Hepatocyte (in vitro differentiated cells): Measurements from ENCODE around the gene ABHD17B. TPM values are rescaled to one million over a fixed set of nuclear protein-coding genes. Genes with fewer than 3 reads are reported as not detected.

ENCODE experiments used
- DNase-seq: peaks from one replicate; pipeline ENCODE4 v3.0.0-alpha.2; 2016; ENCODE audit warnings: low spot score
- H2AFZ ChIP-seq: fragments of 200-600 bp; sonication (generic); 2 replicates; pipeline ENCODE4 v1.6.0; 2016; ENCODE audit warnings: antibody characterized with exemption, mild to moderate bottlenecking
- H3K27ac ChIP-seq: fragments of 200-600 bp; sonication (generic); 2 replicates; pipeline ENCODE4 v1.5.1; 2016; ENCODE audit warnings: mild to moderate bottlenecking
- H3K27me3 ChIP-seq: fragments of 200-600 bp; sonication (generic); 2 replicates; pipeline ENCODE4 v1.6.1; 2016
- H3K36me3 ChIP-seq: fragments of 200-600 bp; sonication (generic); replicated peaks from 2 replicates; pipeline ENCODE4 v1.5.1; 2016; ENCODE audit warnings: low read depth; ENCODE audit not compliant: insufficient read depth
- H3K4me1 ChIP-seq: fragments of 200-600 bp; sonication (generic); 2 replicates; pipeline ENCODE4 v1.5.1; 2016; ENCODE audit warnings: mild to moderate bottlenecking, moderate library complexity; ENCODE audit not compliant: insufficient read depth
- H3K4me2 ChIP-seq: fragments of 200-600 bp; sonication (generic); 2 replicates; pipeline ENCODE4 v1.6.0; 2016
- H3K4me3 ChIP-seq: fragments of 200-600 bp; sonication (generic); 2 replicates; pipeline ENCODE4 v1.5.1; 2016; ENCODE audit warnings: mild to moderate bottlenecking
- H3K79me2 ChIP-seq: fragments of 200-600 bp; sonication (generic); 2 replicates; pipeline ENCODE4 v1.6.0; 2017; ENCODE audit warnings: mild to moderate bottlenecking
- H3K9me2 ChIP-seq: fragments of 200-600 bp; sonication (generic); replicated peaks from 2 replicates; pipeline ENCODE4 v1.6.0; 2017; ENCODE audit warnings: mild to moderate bottlenecking; ENCODE audit not compliant: insufficient read depth
- H3K9me3 ChIP-seq: fragments of 200-600 bp; sonication (generic); 2 replicates; pipeline ENCODE4 v1.5.1; 2016; ENCODE audit warnings: low read depth, mild to moderate bottlenecking
- H4K20me1 ChIP-seq: fragments of 200-600 bp; sonication (generic); 2 replicates; pipeline ENCODE4 v1.6.0; 2016; ENCODE audit warnings: mild to moderate bottlenecking; ENCODE audit not compliant: insufficient read depth, poor library complexity, severe bottlenecking
- EZH2 ChIP-seq: fragments of 200-600 bp; sonication (generic); IDR thresholded peaks from 2 replicates; pipeline ENCODE4 v1.6.1; 2016; ENCODE audit warnings: antibody characterized with exemption, mild to moderate bottlenecking, borderline replicate concordance
- EZH2phosphoT487 ChIP-seq: fragments of 200-600 bp; sonication (generic); IDR thresholded peaks from one replicate; pipeline ENCODE4 v1.6.1; 2018; ENCODE audit warnings: antibody characterized with exemption, mild to moderate bottlenecking, low read depth, moderate library complexity; ENCODE audit not compliant: unreplicated experiment, severe bottlenecking
- WGBS: methylation state at CpG from one replicate; pipeline ENCODE4 v1.1.6; 2016; ENCODE audit warnings: low lambda C conversion rate; ENCODE audit errors: missing lambda C conversion rate; 5-methylcytosine and 5-hydroxymethylcytosine counted together
- polyA plus RNA-seq: library from polyadenylated mRNA; unstranded; fragments of >200 nt; fragmentation: Nextera tagmentation; extraction: Ambion mirVana; gene quantifications from 2 replicates; pipeline ENCODE4 v1.2.1, GENCODE V29; 2016
- total RNA-seq: library from RNA; depleted of rRNA; stranded (reverse); fragments of >200 nt; gene quantifications from 2 replicates; pipeline ENCODE4 v1.2.3, GENCODE V29; 2014
- TF ChIP-seq, protein P1 (sequence below): fragments of 200-600 bp; sonication (generic); IDR thresholded peaks from 2 replicates; pipeline ENCODE4 v1.5.1; 2016; ENCODE audit warnings: antibody characterized with exemption, mild to moderate bottlenecking; ENCODE audit not compliant: poor library complexity

Gene ABHD17B
- total and polyA plus RNA-seq, 2 experiments from 2014 or later = 26.9 to 40.0 TPM

DNA sequence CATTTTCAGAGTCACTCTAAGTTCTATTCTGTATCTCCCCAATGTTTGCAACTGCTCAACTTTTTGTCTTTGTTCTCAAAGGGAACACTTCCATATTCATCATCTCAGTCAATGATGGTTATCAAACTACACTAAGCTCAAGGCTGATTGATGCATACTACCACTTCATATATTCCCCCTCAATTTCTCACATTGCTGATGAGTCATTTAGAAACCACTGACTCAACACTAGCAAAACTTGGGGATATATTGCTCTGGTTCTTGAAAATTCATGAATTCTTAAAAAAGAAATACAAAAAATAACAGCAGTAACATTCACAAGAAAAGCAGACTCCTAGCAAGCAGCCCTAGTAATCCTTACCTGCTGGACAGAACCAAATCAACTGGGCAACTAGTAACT lies 52.2 kb downstream of the ABHD17B start:
- no peaks in the 10 kb centered on the region for H3K27me3 ChIP-seq
- H2AFZ ChIP-seq = no peak overlapping the region
- no peak overlapping the region for H3K4me2 ChIP-seq
- no peak overlapping the region for H3K4me3 ChIP-seq
- H3K9me3 ChIP-seq = peaks cover 19% of the 10 kb centered on the region
- H3K36me3 ChIP-seq = peaks cover 6% of the 10 kb centered on the region
- no peaks in the 10 kb centered on the region for H4K20me1 ChIP-seq
- H3K27ac ChIP-seq = no peak overlapping the region
- no peaks in the 10 kb centered on the region for H3K9me2 ChIP-seq
- no peaks in the 10 kb centered on the region for H3K79me2 ChIP-seq
- TF ChIP-seq EZH2phosphoT487 = no peak
- TF ChIP-seq, protein P1, sequence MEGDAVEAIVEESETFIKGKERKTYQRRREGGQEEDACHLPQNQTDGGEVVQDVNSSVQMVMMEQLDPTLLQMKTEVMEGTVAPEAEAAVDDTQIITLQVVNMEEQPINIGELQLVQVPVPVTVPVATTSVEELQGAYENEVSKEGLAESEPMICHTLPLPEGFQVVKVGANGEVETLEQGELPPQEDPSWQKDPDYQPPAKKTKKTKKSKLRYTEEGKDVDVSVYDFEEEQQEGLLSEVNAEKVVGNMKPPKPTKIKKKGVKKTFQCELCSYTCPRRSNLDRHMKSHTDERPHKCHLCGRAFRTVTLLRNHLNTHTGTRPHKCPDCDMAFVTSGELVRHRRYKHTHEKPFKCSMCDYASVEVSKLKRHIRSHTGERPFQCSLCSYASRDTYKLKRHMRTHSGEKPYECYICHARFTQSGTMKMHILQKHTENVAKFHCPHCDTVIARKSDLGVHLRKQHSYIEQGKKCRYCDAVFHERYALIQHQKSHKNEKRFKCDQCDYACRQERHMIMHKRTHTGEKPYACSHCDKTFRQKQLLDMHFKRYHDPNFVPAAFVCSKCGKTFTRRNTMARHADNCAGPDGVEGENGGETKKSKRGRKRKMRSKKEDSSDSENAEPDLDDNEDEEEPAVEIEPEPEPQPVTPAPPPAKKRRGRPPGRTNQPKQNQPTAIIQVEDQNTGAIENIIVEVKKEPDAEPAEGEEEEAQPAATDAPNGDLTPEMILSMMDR = no peak
- TF ChIP-seq EZH2 = no peak
- DNase-seq = no peak
- no peaks in the 10 kb centered on the region for H3K4me1 ChIP-seq

- Histone ChIP-seq H3K9me3 (peaks cover 19% of the 10 kb centered on the region), H3K36me3 (peaks cover 6% of the 10 kb centered on the region), H3K4me1 (no peaks in the 10 kb centered on the region), H4K20me1 (no peaks in the 10 kb centered on the region), H2AFZ (no peak overlapping the region), H3K4me2 (no peak overlapping the region), H3K27ac (no peak overlapping the region), H3K27me3 (no peaks in the 10 kb centered on the region), H3K9me2 (no peaks in the 10 kb centered on the region), H3K4me3 (no peak overlapping the region), H3K79me2 (no peaks in the 10 kb centered on the region)
- 92% methylated on average over 2 of the region's 2 CpGs for WGBS
- TF ChIP-seq, protein P1 = no peak
- TF ChIP-seq EZH2phosphoT487 = no peak
- no peak for TF ChIP-seq EZH2
- DNase-seq = no peak
Measured at GRCh38 chr9:71858102-71858798, 52.7 kb downstream of the ABHD17B start.

- TF ChIP-seq, protein P1 = no peak
- TF ChIP-seq EZH2phosphoT487 (no peak), EZH2 (no peak)
Measured at GRCh38 chr9:71857159-71857558, 53.8 kb downstream of the ABHD17B start.

More at GRCh38 chr9:71857159-71857558, 53.8 kb downstream of the ABHD17B start:
- no peaks in the 10 kb centered on the region for H4K20me1 ChIP-seq
- no peak for DNase-seq
- no peaks in the 10 kb centered on the region for H3K79me2 ChIP-seq
- no peaks in the 10 kb centered on the region for H3K4me1 ChIP-seq
- no peak overlapping the region for H3K27ac ChIP-seq
- H3K27me3 ChIP-seq = no peaks in the 10 kb centered on the region
- no peak overlapping the region for H2AFZ ChIP-seq
- no peak overlapping the region for H3K4me2 ChIP-seq
- peaks cover 6% of the 10 kb centered on the region for H3K36me3 ChIP-seq
- no peak overlapping the region for H3K4me3 ChIP-seq
- H3K9me3 ChIP-seq = peaks cover 19% of the 10 kb centered on the region
- H3K9me2 ChIP-seq = no peaks in the 10 kb centered on the region
